Lower leg skin (tissue), 4 donors: ENCODE data around the gene PACRG. TPM values are rescaled to one million over a fixed set of nuclear protein-coding genes. Genes with fewer than 3 reads are reported as not detected.

ENCODE experiments used
- DNase-seq, 2 donors: peaks; one replicate each; pipeline ENCODE4 v3.0.0-alpha.2; 2019; ENCODE audit warnings: low spot score in 2 of 2
- H3K4me3 ChIP-seq: fragments of 200-600 bp; sonication (generic); 2 replicates; pipeline ENCODE4 v1.5.1; 2017; ENCODE audit warnings: mild to moderate bottlenecking, low read depth; ENCODE audit not compliant: poor library complexity, severe bottlenecking
- CTCF ChIP-seq, 3 donors: fragments of 450-650 bp; IDR thresholded peaks; one replicate each; pipeline ENCODE4 v1.5.1; 2016; ENCODE audit warnings: antibody characterized with exemption in 3 of 3, mild to moderate bottlenecking in 3 of 3, moderate library complexity in 2 of 3
- POLR2A ChIP-seq, 2 donors: fragments of 450-650 bp; IDR thresholded peaks; one replicate each; pipeline ENCODE4 v1.6.1; 2016 to 2017; ENCODE audit warnings: antibody characterized with exemption in 2 of 2, mild to moderate bottlenecking in 1 of 2, moderate library complexity in 1 of 2
- WGBS, 2 donors: methylation state at CpG; one replicate each; pipeline ENCODE4 v1.1.5; 2018; 5-methylcytosine and 5-hydroxymethylcytosine counted together
- intact Hi-C: fragments of 100-400 bp; cut with DNase I; formaldehyde crosslinking; loops from one replicate; pipeline ENCODE4 v1.15.0; 2023; ENCODE audit warnings: low total_unique reads
- total RNA-seq, 4 donors: library from RNA; depleted of rRNA; stranded (reverse); fragments of >200 nt; gene quantifications; one replicate each; pipeline ENCODE4 v1.1.0, GENCODE V29; 2016

Gene PACRG
- total RNA-seq, 4 donors from 2014 or later, result 0.38 to 3.9 (median 3.4) TPM; not detected in 1

- TF ChIP-seq CTCF (IDR thresholded peaks at IDR 0.05), result no peak
- TF ChIP-seq POLR2A (IDR thresholded peaks at IDR 0.05), result no peak
- no peak overlapping the region for H3K4me3 ChIP-seq
- DNase-seq, result no peak
- intact Hi-C loops, result no loop called here
- WGBS, 2 donors, result 84% methylated on average over 3 of the region's 3 CpGs
These were observed 470.1 kb downstream of the PACRG start for GRCh38 chr6:163197839-163198238.

- WGBS, 2 donors, result 69 to 88% methylated on average over 6 of the region's 6 CpGs
- no peak overlapping the region for H3K4me3 ChIP-seq
- no peak for DNase-seq
- intact Hi-C loops, result no loop called here
- no peak for TF ChIP-seq POLR2A (IDR thresholded peaks at IDR 0.05)
These were observed 470.6 kb downstream of the PACRG start for GRCh38 chr6:163198396-163198795.

- intact Hi-C loops, result no loop called here
- TF ChIP-seq POLR2A (IDR thresholded peaks at IDR 0.05), result no peak
- no peak for TF ChIP-seq CTCF (IDR thresholded peaks at IDR 0.05)
- WGBS, 2 donors, result 89 to 94% methylated on average over 4 of the region's 4 CpGs
- no peak for DNase-seq
- H3K4me3 ChIP-seq, result no peak overlapping the region
These were observed 471.6 kb downstream of the PACRG start for GRCh38 chr6:163199371-163199770.

- WGBS, 2 donors, result 91% methylated on average over 11 of the region's 11 CpGs
- H3K4me3 ChIP-seq, result no peak overlapping the region
- DNase-seq, result no peak
- intact Hi-C loops, result no loop called here
- TF ChIP-seq CTCF (IDR thresholded peaks at IDR 0.05) (no peak), POLR2A (IDR thresholded peaks at IDR 0.05) (no peak)
These were observed 472.5 kb downstream of the PACRG start for GRCh38 chr6:163200289-163200688.

GRCh38 chr6:163200694-163201093 lies 472.9 kb downstream of the PACRG start:
- DNase-seq, result no peak
- intact Hi-C loops, result no loop called here
- 87 to 93% methylated on average over 8 of the region's 8 CpGs for WGBS, 2 donors
- TF ChIP-seq POLR2A (IDR thresholded peaks at IDR 0.05) (no peak), CTCF (IDR thresholded peaks at IDR 0.05) (no peak)
- no peak overlapping the region for H3K4me3 ChIP-seq

GRCh38 chr6:163201855-163202254 lies 474.1 kb downstream of the PACRG start:
- H3K4me3 ChIP-seq, result no peak overlapping the region
- intact Hi-C loops, result no loop called here
- DNase-seq, result no peak
- TF ChIP-seq POLR2A (IDR thresholded peaks at IDR 0.05) (no peak), CTCF (IDR thresholded peaks at IDR 0.05) (no peak)
- WGBS, 2 donors, result 83 to 85% methylated on average over 12 of the region's 12 CpGs
